Measurements from ENCODE around the gene PCLAF.

DNA sequence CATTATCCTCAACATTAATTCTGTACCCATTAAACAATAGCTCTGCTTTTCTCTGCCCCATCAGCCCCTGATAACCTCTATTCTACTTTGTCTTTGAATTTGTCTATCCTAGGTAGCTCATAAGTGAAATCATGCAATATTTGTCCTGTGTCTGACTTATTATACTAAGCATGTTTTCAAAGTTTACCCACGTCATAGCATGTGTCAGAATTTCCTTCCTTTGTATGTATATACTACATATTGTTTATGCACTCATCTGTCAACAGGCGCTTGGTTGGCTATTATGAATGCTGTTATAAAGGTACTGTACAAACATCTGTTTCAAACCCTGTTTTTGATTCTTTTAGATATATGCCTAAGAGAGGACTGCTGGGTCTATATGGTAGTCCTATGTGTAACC, 43.5 kb downstream of the PCLAF start:
- TF ChIP-seq, protein P1, sequence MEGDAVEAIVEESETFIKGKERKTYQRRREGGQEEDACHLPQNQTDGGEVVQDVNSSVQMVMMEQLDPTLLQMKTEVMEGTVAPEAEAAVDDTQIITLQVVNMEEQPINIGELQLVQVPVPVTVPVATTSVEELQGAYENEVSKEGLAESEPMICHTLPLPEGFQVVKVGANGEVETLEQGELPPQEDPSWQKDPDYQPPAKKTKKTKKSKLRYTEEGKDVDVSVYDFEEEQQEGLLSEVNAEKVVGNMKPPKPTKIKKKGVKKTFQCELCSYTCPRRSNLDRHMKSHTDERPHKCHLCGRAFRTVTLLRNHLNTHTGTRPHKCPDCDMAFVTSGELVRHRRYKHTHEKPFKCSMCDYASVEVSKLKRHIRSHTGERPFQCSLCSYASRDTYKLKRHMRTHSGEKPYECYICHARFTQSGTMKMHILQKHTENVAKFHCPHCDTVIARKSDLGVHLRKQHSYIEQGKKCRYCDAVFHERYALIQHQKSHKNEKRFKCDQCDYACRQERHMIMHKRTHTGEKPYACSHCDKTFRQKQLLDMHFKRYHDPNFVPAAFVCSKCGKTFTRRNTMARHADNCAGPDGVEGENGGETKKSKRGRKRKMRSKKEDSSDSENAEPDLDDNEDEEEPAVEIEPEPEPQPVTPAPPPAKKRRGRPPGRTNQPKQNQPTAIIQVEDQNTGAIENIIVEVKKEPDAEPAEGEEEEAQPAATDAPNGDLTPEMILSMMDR (IDR thresholded peaks at IDR 0.05; ENCODE audit: low read depth, low read length): no peak
- TF ChIP-seq EZH2phosphoT487 (IDR thresholded peaks at IDR 0.05; ENCODE audit: low read depth): no peak
